HG02885 (cell line): Measurements from ENCODE around the gene RAB25.
"Not testable (repeated sequence)": the region's sequence is repeated elsewhere in the genome, so short reads cannot be mapped to it uniquely, and the experiment has no call there.

Experiments
- ATAC-seq: cut with Tn5 transposase; IDR thresholded peaks from one replicate; pipeline ENCODE4 v1.9.1; 2021; ENCODE audit warnings: mild to moderate bottlenecking; ENCODE audit not compliant: unreplicated experiment, poor library complexity

Gene RAB25

GRCh38 chr1:156114101-156114918 lies 53.4 kb downstream of the RAB25 start, which contains the start of gene LMNA:
TSS of gene LMNA (plus strand) at chr1:156114711. CDS start at chr1:156114919, 208 bp downstream.
- no peak for ATAC-seq

- ATAC-seq = no peak
Measured at GRCh38 chr1:156114919-156115513, 54.1 kb downstream of the RAB25 start.

GRCh38 chr1:156115514-156116374 lies 54.8 kb downstream of the RAB25 start:
- ATAC-seq = no peak

- not testable (repeated sequence) for ATAC-seq
Measured at GRCh38 chr1:156116731-156117130, 55.8 kb downstream of the RAB25 start.

- ATAC-seq = no peak
Measured at GRCh38 chr1:156117414-156118176, 56.6 kb downstream of the RAB25 start.

- ATAC-seq = no peak
Measured at GRCh38 chr1:156118177-156118868, 57.4 kb downstream of the RAB25 start.

GRCh38 chr1:156119503-156120209 lies 58.7 kb downstream of the RAB25 start:
- no peak for ATAC-seq
